ENCODE measurements around the gene TBCEL. TPM values are rescaled to one million over a fixed set of nuclear protein-coding genes. Genes with fewer than 3 reads are reported as not detected.

Gene TBCEL
- total RNA-seq, 6 donors from 2014 or later: 30.4 to 52.7 (median 31.9) TPM

DNA sequence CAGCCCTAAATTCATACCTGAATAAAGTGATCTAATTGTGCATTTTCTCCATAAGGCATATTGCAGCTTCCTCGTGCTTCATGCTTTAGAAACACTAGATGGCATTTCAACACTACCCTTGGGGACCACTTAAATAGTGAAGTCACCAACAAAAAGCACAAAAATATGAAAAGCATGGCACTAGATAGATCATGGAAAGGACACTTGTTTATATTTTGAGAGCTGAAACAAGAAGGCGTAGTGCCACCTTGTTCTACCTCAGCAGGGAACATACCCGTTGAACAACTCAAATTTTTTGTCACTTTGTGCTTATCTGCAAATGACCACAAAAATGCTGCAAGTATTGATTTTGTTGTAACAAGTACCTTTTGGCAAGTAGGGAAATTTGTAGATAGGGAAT, 8.6 kb downstream of the TBCEL start:
- ATAC-seq (ENCODE audit: low FRiP score in 2 of 2): peak; percentile 40 to 89
- WGBS, 2 donors: 67 to 72% methylated on average over 3 of the region's 3 CpGs
- Histone ChIP-seq H3K4me1 (peaks cover 4 to 9% (median 6%) of the 10 kb centered on the region in 4 donors), H3K4me3 (no peak overlapping the region), H3K36me3 (no peaks in the 10 kb centered on the region), H3K9me3 (no peaks in the 10 kb centered on the region), H3K27me3 (no peaks in the 10 kb centered on the region), H3K27ac (peak overlapping the region in 1 of 4 donors; percentile 3)
- peak in 1 of 2 donors; percentile 31 for DNase-seq
- peak in 3 of 4 donors; percentile 5 to 87 (median 65) for TF ChIP-seq EP300 (IDR thresholded peaks at IDR 0.05)
- TF ChIP-seq, protein P1, sequence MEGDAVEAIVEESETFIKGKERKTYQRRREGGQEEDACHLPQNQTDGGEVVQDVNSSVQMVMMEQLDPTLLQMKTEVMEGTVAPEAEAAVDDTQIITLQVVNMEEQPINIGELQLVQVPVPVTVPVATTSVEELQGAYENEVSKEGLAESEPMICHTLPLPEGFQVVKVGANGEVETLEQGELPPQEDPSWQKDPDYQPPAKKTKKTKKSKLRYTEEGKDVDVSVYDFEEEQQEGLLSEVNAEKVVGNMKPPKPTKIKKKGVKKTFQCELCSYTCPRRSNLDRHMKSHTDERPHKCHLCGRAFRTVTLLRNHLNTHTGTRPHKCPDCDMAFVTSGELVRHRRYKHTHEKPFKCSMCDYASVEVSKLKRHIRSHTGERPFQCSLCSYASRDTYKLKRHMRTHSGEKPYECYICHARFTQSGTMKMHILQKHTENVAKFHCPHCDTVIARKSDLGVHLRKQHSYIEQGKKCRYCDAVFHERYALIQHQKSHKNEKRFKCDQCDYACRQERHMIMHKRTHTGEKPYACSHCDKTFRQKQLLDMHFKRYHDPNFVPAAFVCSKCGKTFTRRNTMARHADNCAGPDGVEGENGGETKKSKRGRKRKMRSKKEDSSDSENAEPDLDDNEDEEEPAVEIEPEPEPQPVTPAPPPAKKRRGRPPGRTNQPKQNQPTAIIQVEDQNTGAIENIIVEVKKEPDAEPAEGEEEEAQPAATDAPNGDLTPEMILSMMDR (IDR thresholded peaks at IDR 0.05): peak in 2 of 6 experiments; percentile 9 to 10
- no peak for TF ChIP-seq POLR2AphosphoS5 (IDR thresholded peaks at IDR 0.05)

DNA sequence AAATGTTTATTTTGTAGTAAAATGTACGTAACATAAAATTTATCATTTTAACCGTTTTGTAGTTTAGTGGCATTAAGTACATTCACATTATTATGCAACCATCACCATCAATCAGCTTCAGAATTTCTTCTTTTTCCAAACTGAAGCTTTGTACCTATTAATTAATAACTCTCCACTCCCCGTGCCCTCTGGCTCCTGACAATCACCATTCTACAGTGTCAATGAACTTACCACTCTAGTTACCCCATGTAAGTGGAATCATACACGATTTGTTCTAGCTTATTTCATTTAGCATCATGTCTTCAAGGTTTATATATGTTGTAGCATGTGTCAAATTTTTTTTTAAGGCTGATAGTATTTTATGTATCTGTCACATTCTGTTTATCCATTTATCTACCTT, 9.7 kb downstream of the TBCEL start:
- no peak for DNase-seq
- H3K27me3 ChIP-seq: no peaks in the 10 kb centered on the region
- no peaks in the 10 kb centered on the region for H3K36me3 ChIP-seq
- H3K9me3 ChIP-seq: no peaks in the 10 kb centered on the region
- WGBS, 2 donors: 81 to 86% methylated on average over 4 of the region's 4 CpGs
- TF ChIP-seq EP300 (IDR thresholded peaks at IDR 0.05) (no peak), POLR2AphosphoS5 (IDR thresholded peaks at IDR 0.05) (no peak), POLR2A (IDR thresholded peaks at IDR 0.05) (no peak)
- TF ChIP-seq, protein P1 (IDR thresholded peaks at IDR 0.05): no peak
- no peak overlapping the region for H3K27ac ChIP-seq
- H3K4me1 ChIP-seq: peaks cover 6 to 14% (median 12%) of the 10 kb centered on the region in 4 donors
- no peak for ATAC-seq (ENCODE audit: low FRiP score in 2 of 2)
- no peak overlapping the region for H3K4me3 ChIP-seq

DNA sequence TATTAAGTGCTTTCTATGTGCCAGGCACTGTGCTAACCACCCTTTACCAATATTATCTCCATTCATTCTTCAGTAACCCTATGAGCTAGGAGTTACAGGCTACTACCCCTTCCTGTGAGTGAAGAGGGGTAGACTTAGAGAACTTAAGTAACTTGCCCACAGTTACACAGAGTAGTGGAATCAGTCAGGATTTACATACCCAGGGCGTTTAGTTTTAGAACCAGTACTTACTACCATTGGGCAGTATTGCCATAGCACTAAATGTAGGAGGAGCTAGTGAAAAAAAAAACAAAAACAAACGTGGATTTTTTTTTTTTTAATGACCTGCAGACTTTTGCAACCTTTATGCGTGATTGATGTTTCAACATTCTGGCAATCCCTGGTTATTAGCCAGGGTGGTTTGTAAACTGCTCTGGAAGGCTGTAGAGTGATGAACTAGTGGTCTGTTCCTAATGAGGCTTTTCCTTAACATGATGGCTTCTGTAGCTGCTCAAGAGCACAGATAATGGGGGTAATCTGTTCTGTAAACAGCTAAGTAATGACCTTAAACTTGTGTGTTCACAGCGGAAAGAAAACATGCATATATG, 11.4 kb downstream of the TBCEL start:
- ATAC-seq (ENCODE audit: low FRiP score in 2 of 2) (no peak), DNase-seq (no peak)
- H3K27me3 ChIP-seq: no peaks in the 10 kb centered on the region
- H3K27ac ChIP-seq: no peak overlapping the region
- H3K4me1 ChIP-seq: peaks cover 5 to 31% (median 14%) of the 10 kb centered on the region in 4 donors
- no peaks in the 10 kb centered on the region for H3K9me3 ChIP-seq
- no peak for TF ChIP-seq POLR2AphosphoS5 (IDR thresholded peaks at IDR 0.05)
- TF ChIP-seq POLR2A (IDR thresholded peaks at IDR 0.05): no peak
- no peak for TF ChIP-seq EP300 (IDR thresholded peaks at IDR 0.05)
- TF ChIP-seq, protein P1 (IDR thresholded peaks at IDR 0.05): no peak
- 60 to 73% methylated on average over 4 of the region's 4 CpGs for WGBS, 2 donors
- H3K4me3 ChIP-seq: no peak overlapping the region
- H3K36me3 ChIP-seq: no peaks in the 10 kb centered on the region

DNA sequence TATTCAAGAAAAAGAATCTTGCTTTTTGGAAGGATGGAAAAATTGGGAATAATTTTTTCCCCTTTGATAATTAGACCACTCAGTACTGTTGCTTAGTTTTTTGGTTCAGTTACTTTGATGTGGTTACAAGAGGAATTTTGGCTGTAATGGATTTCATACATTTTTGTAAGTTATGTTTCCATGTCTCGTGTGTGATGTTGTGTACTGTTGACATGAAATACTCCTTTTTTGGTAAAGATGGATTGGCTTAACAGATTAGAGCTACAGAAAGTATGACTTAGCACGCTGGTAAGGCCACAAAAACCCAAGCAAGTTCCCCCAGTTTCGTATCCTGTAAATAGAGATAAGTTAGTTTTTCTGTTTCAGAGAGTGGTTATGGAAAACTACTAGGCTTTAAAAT, 11.9 kb downstream of the TBCEL start:
- no peak for DNase-seq
- H3K9me3 ChIP-seq: no peaks in the 10 kb centered on the region

More for the DNA sequence above, 11.9 kb downstream of the TBCEL start:
- WGBS, 2 donors: 71 to 84% methylated on average over 3 of the region's 3 CpGs
- no peaks in the 10 kb centered on the region for H3K27me3 ChIP-seq
- H3K36me3 ChIP-seq: no peaks in the 10 kb centered on the region
- TF ChIP-seq, protein P1 (IDR thresholded peaks at IDR 0.05): no peak
- H3K4me3 ChIP-seq: no peak overlapping the region
- no peak overlapping the region for H3K27ac ChIP-seq
- ATAC-seq (ENCODE audit: low FRiP score in 2 of 2): no peak
- peaks cover 5 to 32% (median 14%) of the 10 kb centered on the region in 4 donors for H3K4me1 ChIP-seq

All from upper lobe of left lung (tissue), 6 donors.